Left forelimb (tissue), 1 donor: ENCODE results near the gene PAMR1.
"Not testable (repeated sequence)": the region's sequence is repeated elsewhere in the genome, so short reads cannot be mapped to it uniquely, and the experiment has no call there.

ENCODE experiments used
- DNase-seq: peaks from one replicate; pipeline ENCODE4 v3.0.0-alpha.2; 2018; ENCODE audit warnings: low spot score

Gene PAMR1

GRCh38 chr11:35545391-35546003 is 20.1 kb upstream of the PAMR1 start:
- no peak for DNase-seq

GRCh38 chr11:35543481-35543880 is 18.1 kb upstream of the PAMR1 start:
- DNase-seq = no peak

GRCh38 chr11:35541621-35542375 is 16.4 kb upstream of the PAMR1 start:
- DNase-seq = no peak

- DNase-seq = no peak
Measured at GRCh38 chr11:35540526-35540925, 15.1 kb upstream of the PAMR1 start.

- no peak for DNase-seq
Measured at GRCh38 chr11:35539781-35540281, 14.4 kb upstream of the PAMR1 start.

GRCh38 chr11:35539256-35539655 is 13.8 kb upstream of the PAMR1 start:
- no peak for DNase-seq

GRCh38 chr11:35536470-35536869 is 11.1 kb upstream of the PAMR1 start:
- no peak for DNase-seq

- DNase-seq = no peak
Measured at GRCh38 chr11:35531246-35531645, 5.8 kb upstream of the PAMR1 start.

- DNase-seq = no peak
Measured at GRCh38 chr11:35529971-35530495, 4.6 kb upstream of the PAMR1 start.

- no peak for DNase-seq
Measured at GRCh38 chr11:35526370-35526792, 965 bp upstream of the PAMR1 start.

- DNase-seq = no peak
Measured at GRCh38 chr11:35524780-35525179, 636 bp downstream of the PAMR1 start.

GRCh38 chr11:35523861-35524260 is 1.6 kb downstream of the PAMR1 start:
- DNase-seq = no peak

- DNase-seq = no peak
Measured at GRCh38 chr11:35523331-35523768, 2.1 kb downstream of the PAMR1 start.

GRCh38 chr11:35522091-35522490 is 3.3 kb downstream of the PAMR1 start:
- not testable (repeated sequence) for DNase-seq

GRCh38 chr11:35520376-35520775 is 5.0 kb downstream of the PAMR1 start:
- DNase-seq = no peak

GRCh38 chr11:35518766-35519165 is 6.7 kb downstream of the PAMR1 start:
- no peak for DNase-seq

GRCh38 chr11:35517481-35517880 is 7.9 kb downstream of the PAMR1 start:
- no peak for DNase-seq

- DNase-seq = no peak
Measured at GRCh38 chr11:35516403-35516802, 9.0 kb downstream of the PAMR1 start.

- no peak for DNase-seq
Measured at GRCh38 chr11:35515224-35515623, 10.2 kb downstream of the PAMR1 start.

- DNase-seq = no peak
Measured at GRCh38 chr11:35514481-35514880, 10.9 kb downstream of the PAMR1 start.

GRCh38 chr11:35511666-35512065 is 13.8 kb downstream of the PAMR1 start:
- no peak for DNase-seq

GRCh38 chr11:35507688-35508087 is 17.7 kb downstream of the PAMR1 start:
- no peak for DNase-seq

GRCh38 chr11:35501776-35502175 is 23.6 kb downstream of the PAMR1 start:
- no peak for DNase-seq
